ENCODE results near the gene SAT1. TPM values are rescaled to one million over a fixed set of nuclear protein-coding genes. Genes with fewer than 3 reads are reported as not detected.

The SAT1 gene
- total RNA-seq, 1 donor from 2014 or later, result 99.7 TPM

Other genes starting within 250 kb of the SAT1 start
- gene PRDX4, start 115.7 kb upstream of the SAT1 start, total RNA-seq, result 34.7 TPM
- gene ACOT9, start 39.9 kb upstream of the SAT1 start, total RNA-seq, result 49.1 TPM
- gene APOO, start 124.8 kb downstream of the SAT1 start, total RNA-seq, result 102 TPM
- gene CXorf58, start 124.8 kb downstream of the SAT1 start, total RNA-seq, result 0.49 TPM
- 6.6 TPM for gene KLHL15, start 244.0 kb downstream of the SAT1 start, total RNA-seq

Measured in left ventricle myocardium inferior (tissue), 1 donor.